ENCODE results near the gene AKAP6.

The AKAP6 gene

GRCh38 chr14:32494609-32495434, 165.7 kb downstream of the AKAP6 start:
- no peak for DNase-seq

DNA sequence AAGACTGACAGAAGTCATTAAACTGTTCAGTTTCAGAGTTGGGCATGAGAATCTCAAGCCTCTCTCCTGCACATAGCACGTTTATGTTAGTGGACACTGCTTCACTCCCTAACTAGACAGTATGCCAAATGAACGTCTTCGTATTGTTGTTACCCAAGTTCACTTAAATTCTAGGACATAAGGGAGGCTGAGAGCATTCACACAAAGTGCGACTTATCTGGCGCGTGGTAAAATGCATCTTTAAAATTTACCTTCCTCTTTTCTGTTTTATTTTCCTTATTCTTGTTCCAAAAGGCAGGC, 166.3 kb downstream of the AKAP6 start:
- DNase-seq: no peak

GRCh38 chr14:32497248-32497647, 168.2 kb downstream of the AKAP6 start:
- DNase-seq: no peak

DNA sequence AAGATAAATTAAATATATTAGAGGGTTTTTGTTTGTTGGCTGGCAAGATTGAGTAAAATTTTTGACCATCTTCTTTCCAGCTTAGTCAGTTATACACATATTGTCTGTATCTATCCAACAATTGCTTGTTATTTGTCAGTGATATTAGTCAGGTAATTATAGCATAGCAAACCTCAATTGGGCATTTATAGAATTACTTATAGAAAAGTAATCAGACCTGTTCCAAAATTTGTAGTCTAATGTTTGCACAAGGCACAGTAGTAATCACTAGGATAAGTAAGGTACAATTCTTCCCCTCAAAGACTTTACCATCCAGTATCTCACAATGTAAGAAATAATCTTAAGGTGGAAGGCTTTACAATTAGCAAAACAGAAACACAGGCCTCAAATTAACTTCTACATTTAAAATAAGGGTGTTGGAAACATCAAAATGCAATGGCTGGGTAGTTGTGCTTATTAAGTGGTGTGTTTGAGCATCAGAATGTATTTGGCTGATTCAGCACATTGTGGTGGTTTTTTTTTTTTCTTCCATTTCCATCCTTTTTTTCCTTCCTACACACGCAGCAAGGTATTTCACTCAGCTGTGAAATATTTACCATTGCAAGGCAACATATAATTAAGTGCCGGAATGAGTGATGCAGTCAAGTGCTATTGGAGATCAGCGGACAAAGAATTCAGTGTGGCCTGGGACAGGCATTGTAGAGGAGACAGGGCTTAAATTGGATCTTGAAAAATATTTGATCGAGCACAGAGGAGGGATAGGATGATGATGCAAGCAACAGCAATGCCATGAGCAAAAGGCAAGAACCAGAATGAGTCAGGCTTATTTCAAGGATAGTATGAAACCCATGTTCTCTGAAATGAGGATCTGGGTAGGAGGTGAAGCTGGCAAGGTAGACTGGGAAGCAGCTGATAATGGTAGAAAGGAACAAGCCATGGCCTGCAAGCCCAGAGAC, 178.2 kb downstream of the AKAP6 start:
- DNase-seq: peak; percentile 69

- DNase-seq: no peak
These were observed 179.2 kb downstream of the AKAP6 start for GRCh38 chr14:32508281-32508680.

GRCh38 chr14:32509632-32510187, 180.6 kb downstream of the AKAP6 start:
- DNase-seq: no peak

DNA sequence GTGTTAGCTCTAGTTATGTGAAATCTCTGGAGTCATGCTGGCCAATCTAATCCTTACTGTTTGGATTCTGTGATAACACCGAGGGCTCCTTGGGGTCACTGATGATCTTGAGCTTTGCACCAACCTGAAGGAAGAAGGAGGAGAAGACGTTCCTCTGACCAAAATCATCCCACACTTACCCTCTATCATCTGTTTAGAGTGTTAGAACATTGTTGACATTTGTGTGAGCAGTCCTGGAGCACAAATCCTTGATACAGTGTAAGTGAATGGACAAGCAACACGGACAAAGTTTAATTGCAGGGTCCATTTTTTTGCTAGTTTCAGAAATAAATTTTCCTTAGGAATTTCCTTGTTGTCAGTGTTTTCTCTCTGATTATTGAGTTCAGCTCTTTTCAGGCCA, 181.7 kb downstream of the AKAP6 start:
- DNase-seq: no peak

DNA sequence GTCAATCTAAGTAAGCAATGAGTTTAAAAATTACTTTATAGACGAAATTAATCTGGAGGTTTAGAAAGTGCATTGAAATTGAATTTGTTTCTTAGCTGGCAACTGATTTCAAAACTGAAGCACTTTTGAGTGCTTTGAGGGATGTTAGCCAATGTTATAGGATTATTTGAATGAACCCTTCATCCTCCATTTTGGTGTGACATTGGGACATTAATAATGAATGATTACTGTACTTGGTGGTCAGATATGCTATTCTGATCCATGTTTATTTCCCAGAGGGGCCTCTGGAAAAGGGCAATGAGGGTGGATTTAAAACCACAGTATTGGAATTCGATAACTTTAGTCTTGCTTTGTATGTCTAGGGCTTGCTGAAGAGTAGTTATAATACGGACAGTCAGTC, 183.2 kb downstream of the AKAP6 start:
- no peak for DNase-seq

DNA sequence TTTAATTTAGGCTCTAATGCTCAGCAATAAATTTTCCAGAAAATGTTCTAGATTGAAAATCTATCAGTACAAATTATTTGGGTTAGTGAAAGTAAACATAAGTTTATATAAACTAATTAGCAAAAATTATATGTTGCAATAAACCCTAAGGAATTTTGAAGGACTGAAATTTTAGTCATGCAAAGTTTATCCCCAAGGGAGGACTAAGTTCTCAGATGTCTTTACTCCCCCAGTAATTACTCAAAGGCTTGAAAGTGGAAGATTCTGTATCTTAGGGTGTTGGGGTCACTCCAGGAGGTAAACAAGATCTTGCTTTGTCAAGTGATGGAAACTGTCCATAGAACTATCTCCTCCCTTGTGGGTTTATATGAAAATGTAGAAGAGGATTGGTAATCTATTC, 183.7 kb downstream of the AKAP6 start:
- no peak for DNase-seq

DNA sequence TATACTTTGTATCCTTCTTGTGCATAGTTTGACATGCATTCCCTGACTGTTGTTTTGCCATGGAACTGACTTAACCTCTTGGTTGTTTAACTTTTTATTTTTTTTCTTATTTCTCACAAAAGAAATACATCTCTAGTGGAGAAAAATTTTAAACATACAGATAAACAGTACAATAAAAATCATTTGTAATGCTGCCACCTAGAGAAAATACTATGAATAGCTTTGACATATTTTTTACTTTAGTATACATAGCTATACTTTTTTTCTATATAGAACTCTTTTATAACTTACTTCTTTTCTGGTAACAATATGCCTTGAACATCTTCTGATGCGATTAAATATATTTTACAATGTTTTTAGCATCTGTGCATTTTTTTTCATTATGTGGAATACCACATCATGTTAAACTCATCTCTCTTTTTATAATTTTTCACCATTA, 184.5 kb downstream of the AKAP6 start:
- peak; percentile 20 for DNase-seq

- no peak for DNase-seq
These were observed 185.1 kb downstream of the AKAP6 start for GRCh38 chr14:32514236-32514635.

DNA sequence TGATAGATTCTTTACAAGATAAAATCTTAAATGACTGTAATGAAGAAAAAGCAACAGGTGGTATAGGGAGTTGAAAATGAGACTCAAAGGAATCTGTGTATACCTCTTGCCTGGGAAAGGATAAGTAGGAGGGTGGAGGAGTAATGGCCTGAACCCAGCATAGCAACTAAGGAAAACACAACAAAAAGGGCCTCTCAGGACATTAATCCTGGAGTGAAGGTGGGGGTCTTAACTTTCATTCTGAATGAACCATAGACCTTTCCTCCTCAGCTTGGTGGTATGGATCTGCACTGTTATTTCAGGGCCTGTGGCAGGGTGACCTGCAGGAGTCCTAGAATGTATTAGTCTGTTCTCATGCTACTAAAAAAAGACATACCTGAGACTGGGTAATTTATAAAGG, 185.6 kb downstream of the AKAP6 start:
- no peak for DNase-seq

- DNase-seq: no peak
These were observed 195.7 kb downstream of the AKAP6 start for GRCh38 chr14:32524609-32525375.

DNA sequence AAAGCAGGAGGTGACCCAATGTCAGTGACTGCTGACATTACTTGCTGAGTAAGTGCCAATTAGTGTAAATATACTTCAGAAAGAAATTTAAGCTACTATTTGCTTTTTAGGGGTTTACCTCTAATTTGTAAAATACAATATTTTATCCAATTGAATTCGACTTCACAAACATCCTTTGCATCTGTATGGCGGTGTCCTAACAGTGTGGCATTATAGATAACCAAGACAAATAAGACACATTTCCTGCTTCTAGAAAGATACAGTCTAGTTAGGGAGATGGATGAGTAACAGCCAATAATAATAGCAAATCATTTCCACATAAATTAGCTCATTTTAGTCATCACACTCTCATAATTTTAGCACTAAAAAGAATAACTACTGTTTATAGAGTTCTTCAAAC, 196.5 kb downstream of the AKAP6 start:
- DNase-seq: no peak

DNA sequence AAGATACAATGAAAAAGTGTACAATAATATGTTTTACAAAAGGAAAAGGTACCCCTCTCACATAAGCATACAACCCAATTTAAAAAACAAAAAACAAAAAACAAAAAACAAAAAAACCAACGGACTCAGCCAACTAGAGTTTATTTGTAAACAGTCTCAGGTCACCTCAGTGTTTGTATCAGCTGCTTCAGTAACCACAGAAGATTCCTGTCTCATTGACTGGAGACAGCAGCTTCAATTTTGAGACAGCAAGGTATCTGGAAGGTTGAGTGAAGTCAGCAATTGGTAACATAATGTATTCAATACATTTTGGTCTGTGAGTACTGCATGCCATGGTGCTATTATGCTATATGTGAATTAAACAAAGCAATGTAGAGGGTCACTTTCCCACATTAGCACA, 201.7 kb downstream of the AKAP6 start:
- DNase-seq: no peak

DNA sequence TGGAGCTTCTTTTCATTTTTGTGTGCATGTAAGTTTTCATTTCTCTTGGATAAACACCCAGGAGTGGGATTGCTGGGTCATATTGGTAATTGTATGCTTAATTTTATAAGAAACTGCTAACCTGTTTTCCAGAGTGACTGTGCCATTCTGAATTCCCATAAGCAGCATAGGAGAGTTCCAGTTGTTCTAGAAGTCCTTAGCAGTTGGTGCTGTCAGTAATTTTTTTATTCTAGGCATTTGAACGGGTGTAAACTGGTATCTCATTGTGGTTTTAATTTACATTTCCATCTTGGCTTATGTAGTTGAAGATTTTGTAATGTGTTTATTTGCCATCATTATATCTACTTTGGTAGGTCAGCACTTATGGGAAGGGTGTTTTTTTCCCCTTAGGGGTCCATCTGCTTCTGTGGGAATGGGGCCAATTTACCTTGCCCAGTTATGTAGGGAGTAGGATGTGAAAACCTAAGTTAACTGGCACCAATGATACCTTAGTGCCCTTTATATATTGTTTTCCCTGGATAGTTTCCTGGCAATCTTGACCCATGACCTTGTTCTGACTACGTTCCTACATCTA, 202.9 kb downstream of the AKAP6 start:
- DNase-seq: no peak

GRCh38 chr14:32534145-32534544, 205.0 kb downstream of the AKAP6 start:
- no peak for DNase-seq

- no peak for DNase-seq
These were observed 207.1 kb downstream of the AKAP6 start for GRCh38 chr14:32536175-32536574.

DNA sequence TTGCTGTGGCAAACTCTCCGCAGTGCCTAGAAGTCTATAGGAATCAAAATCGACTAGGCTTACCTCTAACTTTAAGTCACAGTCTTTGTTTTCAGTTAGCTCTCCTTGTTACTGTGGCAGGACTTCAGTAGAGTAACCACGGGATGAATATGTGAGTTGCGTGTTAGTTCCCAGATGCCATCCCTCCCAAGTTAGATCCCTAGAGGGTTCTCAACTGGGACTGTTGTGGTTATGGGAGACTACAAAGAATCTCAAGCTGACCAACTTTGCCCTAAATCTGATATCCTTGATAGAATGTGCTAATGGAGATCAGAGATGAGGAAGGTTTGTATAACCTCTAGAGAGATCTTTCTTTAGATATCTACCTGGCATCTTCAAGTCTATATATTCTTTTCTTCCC, 208.1 kb downstream of the AKAP6 start:
- DNase-seq: no peak

GRCh38 chr14:32542507-32542906, 213.4 kb downstream of the AKAP6 start:
- DNase-seq: no peak

DNA sequence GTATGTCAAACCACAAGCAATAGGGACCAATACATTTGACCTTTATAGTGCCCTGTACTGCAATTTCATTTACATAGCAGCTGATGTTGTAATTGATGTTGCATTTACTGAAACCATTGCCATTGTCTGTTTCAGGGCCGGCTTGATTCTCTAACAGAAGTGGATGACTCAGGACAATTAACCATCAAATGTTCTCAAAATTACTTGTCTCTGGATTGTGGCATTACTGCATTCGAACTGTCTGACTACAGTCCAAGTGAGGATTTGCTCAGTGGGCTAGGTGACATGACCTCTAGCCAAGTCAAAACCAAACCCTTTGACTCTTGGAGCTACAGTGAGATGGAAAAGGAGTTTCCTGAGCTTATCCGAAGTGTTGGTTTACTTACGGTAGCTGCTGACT, 216.0 kb downstream of the AKAP6 start:
- DNase-seq: no peak

DNA sequence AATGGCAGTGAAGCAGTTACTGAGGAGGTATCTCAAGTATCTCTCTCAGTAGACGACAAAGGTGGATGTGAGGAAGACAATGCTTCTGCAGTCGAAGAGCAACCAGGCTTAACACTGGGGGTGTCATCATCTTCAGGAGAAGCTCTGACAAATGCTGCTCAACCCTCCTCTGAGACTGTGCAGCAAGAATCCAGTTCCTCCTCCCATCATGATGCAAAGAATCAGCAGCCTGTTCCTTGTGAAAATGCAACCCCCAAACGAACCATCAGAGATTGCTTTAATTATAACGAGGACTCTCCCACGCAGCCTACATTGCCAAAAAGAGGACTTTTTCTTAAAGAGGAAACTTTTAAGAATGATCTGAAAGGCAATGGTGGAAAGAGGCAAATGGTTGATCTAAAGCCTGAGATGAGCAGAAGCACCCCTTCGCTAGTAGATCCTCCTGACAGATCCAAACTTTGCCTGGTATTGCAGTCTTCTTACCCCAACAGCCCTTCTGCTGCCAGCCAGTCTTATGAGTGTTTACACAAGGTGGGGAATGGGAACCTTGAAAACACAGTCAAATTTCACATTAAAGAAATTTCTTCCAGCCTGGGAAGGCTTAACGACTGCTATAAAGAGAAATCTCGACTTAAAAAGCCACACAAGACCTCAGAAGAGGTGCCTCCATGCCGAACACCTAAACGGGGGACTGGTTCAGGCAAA, 216.6 kb downstream of the AKAP6 start:
- no peak for DNase-seq
